Breast epithelium (tissue), 3 donors: ENCODE measurements around the gene PITPNM1.
A peak's percentile ranks its signal among the peaks of the same experiment; 100 is the strongest.

ENCODE experiments used
- POLR2A ChIP-seq: fragments of 450-650 bp; IDR thresholded peaks from one replicate; pipeline ENCODE4 v1.6.1; 2016; ENCODE audit warnings: antibody characterized with exemption, mild to moderate bottlenecking, moderate library complexity
- POLR2AphosphoS5 ChIP-seq, 3 donors: sonication (generic); formaldehyde crosslinking; IDR thresholded peaks; one replicate each; pipeline ENCODE4 v1.6.1; 2017; ENCODE audit warnings: antibody characterized with exemption in 3 of 3
- TF ChIP-seq, protein P1 (sequence below), 3 donors: fragments of 450-650 bp; IDR thresholded peaks; one replicate each; pipeline ENCODE4 v1.5.1; 2016 to 2017; ENCODE audit warnings: antibody characterized with exemption in 3 of 3, mild to moderate bottlenecking in 3 of 3, moderate library complexity in 3 of 3

DNA sequence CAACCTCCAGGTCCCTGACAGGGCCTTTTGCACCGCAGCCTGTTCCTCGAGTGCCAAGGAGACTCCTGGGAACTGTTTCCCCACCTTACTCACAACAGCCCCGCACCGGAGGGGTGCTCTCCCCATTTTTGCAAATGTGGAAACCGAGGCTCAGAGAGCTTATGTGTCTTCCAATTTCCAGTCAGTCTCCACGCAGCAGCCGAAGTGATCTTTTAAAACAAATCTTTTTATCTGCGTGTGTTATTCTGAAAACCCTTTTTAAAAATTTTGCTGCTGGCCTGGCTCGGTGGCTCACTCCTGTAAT is 35.7 kb downstream of the PITPNM1 start:
- TF ChIP-seq POLR2A: no peak
- TF ChIP-seq, protein P1, sequence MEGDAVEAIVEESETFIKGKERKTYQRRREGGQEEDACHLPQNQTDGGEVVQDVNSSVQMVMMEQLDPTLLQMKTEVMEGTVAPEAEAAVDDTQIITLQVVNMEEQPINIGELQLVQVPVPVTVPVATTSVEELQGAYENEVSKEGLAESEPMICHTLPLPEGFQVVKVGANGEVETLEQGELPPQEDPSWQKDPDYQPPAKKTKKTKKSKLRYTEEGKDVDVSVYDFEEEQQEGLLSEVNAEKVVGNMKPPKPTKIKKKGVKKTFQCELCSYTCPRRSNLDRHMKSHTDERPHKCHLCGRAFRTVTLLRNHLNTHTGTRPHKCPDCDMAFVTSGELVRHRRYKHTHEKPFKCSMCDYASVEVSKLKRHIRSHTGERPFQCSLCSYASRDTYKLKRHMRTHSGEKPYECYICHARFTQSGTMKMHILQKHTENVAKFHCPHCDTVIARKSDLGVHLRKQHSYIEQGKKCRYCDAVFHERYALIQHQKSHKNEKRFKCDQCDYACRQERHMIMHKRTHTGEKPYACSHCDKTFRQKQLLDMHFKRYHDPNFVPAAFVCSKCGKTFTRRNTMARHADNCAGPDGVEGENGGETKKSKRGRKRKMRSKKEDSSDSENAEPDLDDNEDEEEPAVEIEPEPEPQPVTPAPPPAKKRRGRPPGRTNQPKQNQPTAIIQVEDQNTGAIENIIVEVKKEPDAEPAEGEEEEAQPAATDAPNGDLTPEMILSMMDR (IDR thresholded peaks at IDR 0.05): peak in 1 of 3 donors; percentile 7
- no peak for TF ChIP-seq POLR2AphosphoS5 (IDR thresholded peaks at IDR 0.05)
